GM10847 (cell line): ENCODE measurements around the gene PRKN.

ENCODE experiments used
- POLR2A ChIP-seq: IDR thresholded peaks from 2 replicates; pipeline ENCODE4 v1.6.1; 2011; ENCODE audit not compliant: insufficient read length; ENCODE audit errors: extremely low read depth

PRKN gene

DNA sequence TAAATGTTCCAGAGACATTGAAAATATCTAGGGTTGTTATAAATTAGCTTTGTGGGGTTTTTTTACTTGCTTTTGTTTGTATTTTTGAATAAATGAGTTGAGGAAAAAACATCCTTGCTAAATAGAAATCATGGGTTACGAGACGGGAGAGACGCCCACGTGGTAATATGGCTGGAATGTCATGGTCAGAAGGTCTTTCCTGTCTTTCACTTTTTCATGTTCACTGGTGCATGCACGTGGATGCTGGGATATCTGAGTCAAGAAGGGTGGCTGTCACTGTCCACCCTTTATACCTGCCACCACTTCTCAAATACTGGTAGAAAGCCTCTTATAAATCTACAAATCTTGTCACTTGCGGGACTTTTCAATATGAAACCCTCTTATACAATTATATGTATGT is 1195.0 kb downstream of the PRKN start:
- TF ChIP-seq POLR2A = no peak

DNA sequence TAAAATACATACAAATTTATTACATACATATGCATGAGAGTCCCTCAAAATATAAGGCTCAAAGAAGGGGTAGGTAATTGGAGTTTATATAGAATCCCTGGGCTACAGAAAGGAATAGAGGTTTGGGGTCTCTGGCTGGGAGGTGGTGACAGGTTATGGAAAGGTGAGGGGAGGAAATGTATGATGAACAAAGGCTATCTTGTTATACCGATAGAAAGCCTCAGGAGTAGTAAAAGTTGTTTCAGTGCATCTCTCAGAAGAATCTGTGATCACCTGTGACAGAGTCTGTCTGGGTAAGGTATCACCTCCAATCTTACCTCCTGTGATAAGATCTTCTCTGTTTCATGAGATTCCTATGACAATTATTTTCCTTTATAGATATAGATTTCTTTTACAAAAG is 1200.8 kb downstream of the PRKN start:
- TF ChIP-seq POLR2A = no peak

DNA sequence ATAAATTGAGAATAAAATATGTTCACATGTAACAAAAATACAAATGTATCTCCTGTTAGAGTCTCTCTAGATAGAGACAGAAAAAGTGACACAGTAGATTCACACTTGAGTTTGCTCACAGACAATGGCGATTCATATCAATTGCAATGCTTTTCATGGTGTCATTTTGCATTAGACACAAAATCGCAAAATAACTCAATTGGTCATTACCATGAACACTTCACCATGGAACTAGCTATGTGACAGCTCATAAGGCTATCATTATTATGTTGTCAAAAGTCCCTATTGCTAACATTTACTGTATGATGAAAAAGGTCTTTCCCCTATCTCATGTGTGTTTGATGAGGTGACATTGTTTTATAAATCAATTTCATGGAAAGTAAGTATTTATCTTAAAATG is 1204.2 kb downstream of the PRKN start:
- TF ChIP-seq POLR2A = no peak

DNA sequence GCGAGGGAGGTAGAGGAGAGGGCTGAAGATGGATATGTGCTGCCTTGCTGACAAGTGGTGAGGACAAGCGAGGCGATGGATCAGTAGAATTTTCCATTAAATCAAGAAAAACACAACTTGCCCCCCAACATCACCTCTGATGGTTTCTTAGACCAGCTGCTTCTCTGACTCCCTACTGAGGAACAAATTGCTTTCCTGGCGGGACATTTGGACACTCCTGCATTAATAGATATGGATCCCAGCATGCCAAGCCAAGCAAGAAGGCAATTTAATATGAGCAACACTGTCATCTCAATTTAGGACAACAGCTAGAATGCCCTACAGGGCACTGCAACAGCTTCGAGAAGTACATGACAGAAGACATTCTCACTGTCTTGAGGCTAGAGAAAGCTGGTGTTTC is 1205.3 kb downstream of the PRKN start:
- no peak for TF ChIP-seq POLR2A

DNA sequence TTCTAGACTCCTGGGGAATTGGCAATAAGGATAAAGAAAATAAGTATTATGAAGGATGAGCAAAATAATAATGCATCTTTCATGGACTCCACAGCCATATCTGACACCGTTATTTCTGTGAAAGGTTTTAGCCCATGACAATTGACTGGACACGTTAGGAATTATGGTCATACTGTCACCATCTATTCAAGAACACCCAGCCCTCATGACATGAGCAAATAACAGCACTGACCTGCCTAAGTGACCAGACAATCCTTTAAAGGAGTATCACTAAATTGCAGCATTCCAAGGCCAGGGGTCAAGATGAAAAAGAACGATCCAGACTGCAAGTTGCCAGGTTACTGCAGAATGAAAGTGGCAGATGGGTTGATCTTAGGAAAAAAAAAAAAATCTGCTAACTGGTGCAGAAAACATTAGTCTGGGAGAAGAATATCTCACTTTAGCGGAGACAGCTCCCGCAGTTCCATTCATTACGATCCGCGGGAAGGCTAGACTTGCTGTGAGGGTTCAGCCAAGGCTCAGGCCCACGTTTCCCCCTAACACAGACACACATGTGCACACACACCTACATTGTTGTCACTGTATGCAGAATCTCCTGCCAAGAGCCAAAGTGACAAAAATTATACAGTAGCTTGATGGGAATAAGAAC is 1216.0 kb downstream of the PRKN start:
- TF ChIP-seq POLR2A = no peak

DNA sequence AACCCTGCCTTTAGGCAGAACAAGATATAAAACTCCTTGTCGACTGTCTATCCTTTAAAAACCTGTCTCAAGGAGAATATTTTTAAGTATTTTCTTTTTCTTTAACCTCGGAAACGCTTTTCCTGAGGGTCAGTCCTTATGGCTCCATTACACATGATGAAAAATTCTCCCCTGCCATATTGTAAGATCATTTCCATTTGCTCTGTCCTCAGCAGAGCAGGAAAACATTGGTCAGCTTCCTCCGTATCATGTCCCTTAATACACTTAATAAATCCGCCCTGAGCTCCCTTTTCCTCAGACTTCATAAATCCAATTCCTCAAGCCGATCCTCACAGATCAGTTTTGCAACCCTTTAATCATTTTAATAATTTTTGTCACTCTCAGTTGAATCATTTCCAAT is 1219.2 kb downstream of the PRKN start:
- TF ChIP-seq POLR2A = no peak

DNA sequence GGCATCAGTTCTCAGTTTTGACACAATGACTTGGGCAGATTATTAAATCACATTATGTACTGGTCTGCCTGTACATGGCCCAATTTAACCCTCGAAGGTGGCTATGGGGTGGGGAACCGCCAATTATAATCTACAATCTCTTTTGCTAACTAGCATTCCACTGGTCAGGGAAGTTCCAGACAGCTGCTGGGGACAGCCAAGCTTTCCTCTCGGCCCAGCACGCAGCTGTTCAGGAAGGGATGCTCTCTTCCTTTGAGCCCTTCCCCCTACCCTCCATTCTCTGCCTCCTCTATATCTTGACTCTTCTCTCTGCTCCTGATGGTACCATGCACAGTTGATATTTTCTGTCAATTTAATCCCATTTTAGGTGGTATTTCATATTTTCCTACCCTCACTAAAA is 1220.2 kb downstream of the PRKN start:
- no peak for TF ChIP-seq POLR2A

DNA sequence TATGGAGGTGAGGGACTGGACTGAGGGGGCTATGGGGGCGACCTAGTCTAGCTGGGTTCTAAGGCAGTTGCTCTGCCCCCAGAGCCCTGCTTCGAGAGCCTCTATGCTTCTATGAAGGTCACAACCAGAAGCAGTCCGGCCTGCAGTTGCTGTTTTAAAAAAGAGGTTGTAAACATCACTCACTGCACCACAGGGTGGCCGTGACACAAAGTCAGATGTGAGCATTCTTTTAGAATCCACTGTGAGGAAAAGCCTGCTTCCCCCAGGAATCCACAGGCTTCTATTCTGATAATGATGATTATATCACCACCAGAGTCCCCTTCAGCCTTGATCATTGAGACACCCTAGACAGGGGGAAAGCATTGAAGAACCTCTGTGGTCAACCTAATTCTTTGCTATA is 1224.0 kb downstream of the PRKN start:
- no peak for TF ChIP-seq POLR2A

DNA sequence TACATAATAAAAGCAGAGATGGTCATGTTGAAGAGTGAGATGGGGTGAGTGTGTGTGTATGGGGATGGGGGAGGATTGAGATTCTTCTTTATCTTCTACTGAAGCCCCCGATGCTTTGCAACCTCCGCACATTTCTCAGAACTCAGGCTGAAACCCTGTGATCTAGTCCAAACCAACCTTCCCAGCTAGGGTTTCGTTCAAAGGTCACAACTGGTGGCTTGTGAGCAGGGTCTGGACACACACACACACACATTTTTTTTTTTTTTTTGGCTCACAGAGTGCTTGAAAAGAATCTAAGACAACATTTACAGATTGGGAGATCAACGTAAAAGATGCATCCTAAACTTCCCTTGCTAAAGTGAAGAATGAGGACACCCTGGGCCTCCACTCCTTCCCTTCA is 1228.7 kb downstream of the PRKN start:
- no peak for TF ChIP-seq POLR2A

DNA sequence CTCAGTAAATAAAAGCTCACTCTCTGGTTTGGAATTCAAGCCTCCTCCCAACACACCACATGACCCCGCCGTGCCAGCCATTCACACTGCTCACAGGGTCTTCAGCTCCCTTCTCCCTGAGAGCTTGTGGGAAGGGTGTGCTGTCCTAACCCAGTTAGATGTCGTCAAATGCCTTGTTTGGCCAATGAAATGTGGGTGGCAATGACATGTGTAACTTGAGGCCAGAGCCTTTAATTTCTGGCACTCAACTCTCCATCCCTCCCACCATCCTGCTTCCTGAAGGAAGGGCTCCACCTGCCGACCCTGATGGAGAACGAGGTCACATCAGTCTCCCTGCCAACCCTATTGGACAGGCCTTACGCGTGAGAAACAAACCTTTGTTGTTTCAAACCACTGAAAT is 1229.2 kb downstream of the PRKN start:
- no peak for TF ChIP-seq POLR2A

DNA sequence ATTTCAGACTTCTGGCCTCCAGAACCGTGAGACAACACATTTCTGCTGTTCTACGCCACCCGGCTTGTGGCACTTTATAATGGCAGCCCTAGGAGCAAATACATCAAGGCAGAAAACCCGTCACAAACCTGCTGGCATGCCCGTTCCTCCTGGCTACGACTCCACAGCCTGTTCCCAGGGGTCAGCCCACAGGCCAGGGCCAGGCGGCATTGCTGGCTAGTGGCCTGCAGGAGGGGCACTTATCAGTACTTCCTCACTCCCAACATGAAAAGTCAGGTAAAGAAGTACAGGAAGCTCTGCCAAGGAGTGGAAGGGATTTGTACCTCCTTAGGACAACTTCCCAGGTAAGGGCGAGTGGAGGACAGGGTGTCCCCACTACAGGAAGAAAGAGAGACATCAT is 1230.6 kb downstream of the PRKN start:
- no peak for TF ChIP-seq POLR2A

DNA sequence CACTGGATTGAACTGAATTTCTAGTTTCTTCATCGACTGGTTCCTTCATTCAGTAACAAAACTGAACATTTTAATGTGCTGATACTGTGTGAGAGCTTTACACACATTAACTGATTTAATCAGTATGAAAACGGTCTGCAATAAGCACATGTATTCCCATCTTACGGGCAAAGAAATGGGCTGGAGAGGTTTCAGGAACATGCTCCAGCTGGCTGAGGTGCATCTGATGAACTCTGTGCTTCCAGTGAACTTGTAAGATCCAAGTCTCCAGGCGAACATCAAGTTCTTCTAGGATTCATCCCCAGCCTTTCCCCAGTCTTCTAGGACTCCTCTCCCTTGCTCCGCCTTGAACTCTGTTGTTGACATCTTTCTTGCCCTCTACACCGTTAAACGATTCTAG is 1233.0 kb downstream of the PRKN start:
- TF ChIP-seq POLR2A = no peak

DNA sequence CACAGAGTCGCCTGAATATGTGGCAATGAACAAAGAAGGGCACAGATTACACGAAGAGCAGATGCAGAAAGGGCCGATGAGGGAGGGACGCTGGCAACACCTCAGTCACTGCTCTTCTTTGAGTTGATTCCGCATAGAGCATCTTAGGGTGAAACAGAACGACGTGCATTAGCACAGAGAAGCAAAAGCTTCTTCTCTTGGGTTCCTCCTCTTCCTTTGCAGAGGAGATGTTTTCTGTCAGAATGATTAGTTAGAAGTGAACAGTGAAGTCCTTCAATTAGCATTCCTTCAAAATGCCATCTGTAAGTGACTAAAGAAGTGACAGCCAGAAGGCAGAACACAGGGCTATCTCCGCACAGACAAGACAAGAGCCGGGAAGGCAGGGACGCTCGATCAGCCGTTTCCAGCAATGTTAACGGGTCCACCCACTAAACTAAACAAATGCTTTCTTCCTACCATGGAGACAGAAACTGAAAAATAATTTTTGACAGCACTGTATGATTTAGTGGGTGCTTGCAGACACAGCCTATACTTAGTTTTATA is 1233.9 kb downstream of the PRKN start:
- TF ChIP-seq POLR2A = no peak

DNA sequence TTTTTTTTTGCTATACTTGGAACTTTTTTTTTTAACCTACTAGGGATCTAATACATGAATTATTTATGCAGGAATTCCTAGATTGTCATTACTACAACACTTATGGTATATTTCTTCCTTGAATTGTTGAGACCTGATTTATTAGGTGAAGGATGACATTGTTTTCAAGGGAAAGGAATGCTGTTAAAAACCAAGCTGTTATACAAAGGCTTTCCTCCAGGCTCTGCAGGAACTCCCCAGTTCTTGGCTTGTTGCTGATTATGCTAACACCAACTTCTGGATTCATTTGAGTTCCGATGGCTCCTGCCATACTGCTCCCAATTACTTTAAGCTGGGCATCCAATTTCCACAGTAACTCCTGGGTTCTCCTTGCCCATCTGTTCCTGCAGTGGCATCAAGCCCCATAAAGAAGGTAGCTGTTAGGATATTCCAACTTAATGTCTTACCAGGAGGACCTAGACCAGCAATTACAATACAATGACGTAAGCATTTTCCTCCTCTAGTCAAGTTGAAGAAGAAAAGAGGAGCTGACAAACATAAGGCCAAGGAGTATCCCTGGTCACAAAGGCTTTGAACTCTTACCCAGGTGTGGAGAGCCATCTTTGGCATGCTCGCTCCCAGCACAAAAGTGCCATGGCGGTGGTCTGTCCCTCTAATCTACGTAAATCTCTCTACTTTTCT is 1237.8 kb downstream of the PRKN start:
- TF ChIP-seq POLR2A = no peak

DNA sequence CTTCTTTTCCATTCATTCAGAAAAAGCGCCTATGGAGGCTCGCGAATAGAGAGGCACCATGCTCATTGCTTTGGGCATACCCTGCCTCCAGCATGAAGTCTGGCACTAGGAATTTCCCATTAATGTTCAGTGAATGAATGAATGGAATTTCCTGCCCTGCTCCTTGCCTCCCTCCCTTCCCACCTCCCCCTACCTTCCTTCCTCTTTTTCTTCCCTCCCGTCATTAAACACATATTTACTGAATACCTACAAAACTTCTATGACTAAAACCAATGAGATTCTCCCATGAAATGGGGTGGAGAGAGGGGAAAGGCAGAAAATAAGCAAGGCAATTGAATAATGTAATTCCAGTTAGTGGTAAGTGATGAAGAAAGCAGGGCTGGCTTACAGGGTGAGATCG is 1239.9 kb downstream of the PRKN start:
- TF ChIP-seq POLR2A = no peak

DNA sequence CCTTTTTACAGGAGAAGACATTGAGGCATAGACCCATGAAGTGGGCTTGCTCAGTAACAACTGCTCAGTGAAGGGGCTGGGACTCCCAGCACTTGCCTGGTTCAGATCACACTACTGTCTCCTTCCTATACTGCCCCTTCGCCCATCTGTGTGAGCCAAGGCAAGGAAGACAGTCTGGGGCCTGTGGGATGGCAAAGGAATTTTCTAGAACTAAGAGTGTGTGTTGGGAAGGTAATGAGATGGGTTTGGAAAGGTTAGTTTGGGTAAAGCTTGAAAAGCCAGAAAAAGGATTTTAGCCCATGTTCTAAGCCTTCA is 1240.4 kb downstream of the PRKN start:
- TF ChIP-seq POLR2A = no peak
